DND-41 (cell line): Measurements from ENCODE around the gene TEX36.
"Not testable (repeated sequence)": the region's sequence is repeated elsewhere in the genome, so short reads cannot be mapped to it uniquely, and the experiment has no call there.

Experiments used
- ATAC-seq: fragments of 200-7000 bp; cut with Tn5 transposase; 3 replicates; pipeline ENCODE4 v1.9.1; 2021; ENCODE audit warnings: low read depth; ENCODE audit not compliant: insufficient read depth
- DNase-seq: peaks from one replicate; pipeline ENCODE4 v3.0.0-alpha.2; 2020
- H2AFZ ChIP-seq: 2 replicates; pipeline ENCODE4 v1.6.0; 2012; ENCODE audit warnings: low read depth, low read length
- H3K27ac ChIP-seq: 2 replicates; pipeline ENCODE4 v1.5.1; 2012; ENCODE audit warnings: low read length, inconsistent platforms
- H3K27me3 ChIP-seq: fragments of 200-600 bp; sonication (generic); 2 replicates; pipeline ENCODE4 v1.6.0; 2012; ENCODE audit warnings: low read length, mild to moderate bottlenecking, inconsistent platforms; ENCODE audit not compliant: insufficient read depth, poor library complexity
- H3K36me3 ChIP-seq: 2 replicates; pipeline ENCODE4 v1.5.1; 2012; ENCODE audit warnings: low read length, inconsistent platforms; ENCODE audit not compliant: insufficient read depth
- H3K4me1 ChIP-seq: 2 replicates; pipeline ENCODE4 v1.5.1; 2012; ENCODE audit warnings: mild to moderate bottlenecking, low read length; ENCODE audit not compliant: insufficient read depth
- H3K4me2 ChIP-seq: 2 replicates; pipeline ENCODE4 v1.6.0; 2012; ENCODE audit warnings: mild to moderate bottlenecking, moderate library complexity, low read length, inconsistent platforms; ENCODE audit not compliant: insufficient read depth
- H3K4me3 ChIP-seq, 2 experiments: fragments of 200-600 bp in 1 of 2; shearing (Covaris generic) in 1 of 2; 2 replicates each; pipeline ENCODE4 v1.5.1; 2012 to 2016; ENCODE audit warnings: inconsistent platforms in 2 of 2, low read length in 2 of 2, mild to moderate bottlenecking in 2 of 2, low read depth in 1 of 2, moderate library complexity in 1 of 2
- H3K79me2 ChIP-seq: 2 replicates; pipeline ENCODE4 v1.6.0; 2012; ENCODE audit warnings: low read length, inconsistent platforms; ENCODE audit not compliant: insufficient read depth
- H3K9ac ChIP-seq: 2 replicates; pipeline ENCODE4 v1.6.0; 2012; ENCODE audit warnings: low read depth, mild to moderate bottlenecking, inconsistent platforms, low read length, moderate library complexity
- H3K9me3 ChIP-seq: 2 replicates; pipeline ENCODE4 v1.5.1; 2012; ENCODE audit warnings: low read length, moderate library complexity, mild to moderate bottlenecking, inconsistent platforms; ENCODE audit not compliant: insufficient read depth, severe bottlenecking
- H4K20me1 ChIP-seq: 2 replicates; pipeline ENCODE4 v1.6.0; 2012; ENCODE audit warnings: low read length; ENCODE audit not compliant: insufficient read depth
- EZH2 ChIP-seq: IDR thresholded peaks from 3 replicates; pipeline ENCODE4 v1.6.1; 2012; ENCODE audit warnings: borderline replicate concordance, low read depth, mild to moderate bottlenecking, moderate library complexity, low read length, inconsistent platforms; ENCODE audit not compliant: severe bottlenecking
- TF ChIP-seq, protein P1 (sequence below): IDR thresholded peaks from 2 replicates; pipeline ENCODE4 v1.5.1; 2012; ENCODE audit warnings: borderline replicate concordance, low read length, moderate library complexity, mild to moderate bottlenecking; ENCODE audit not compliant: poor library complexity, severe bottlenecking; ENCODE audit errors: extremely low read depth

Gene TEX36

DNA sequence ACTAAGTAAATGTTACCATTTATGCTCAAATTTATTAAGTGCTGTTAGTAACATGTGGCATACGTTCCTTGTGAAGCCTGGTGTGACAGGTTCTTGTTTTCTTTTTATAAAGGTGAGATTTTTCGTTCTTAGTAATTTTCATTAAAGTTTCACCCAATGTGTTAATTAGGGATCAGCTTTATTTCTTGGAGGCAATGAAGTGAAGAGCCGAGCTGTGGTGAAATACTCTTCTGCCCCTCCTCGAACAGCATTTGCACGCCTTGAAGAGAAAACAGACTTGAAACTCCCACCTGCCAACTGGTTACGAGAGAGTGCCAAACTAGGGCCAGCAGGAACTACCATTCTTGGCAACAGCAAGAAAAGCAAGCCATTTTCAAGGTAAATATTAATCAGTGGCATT is 38.1 kb upstream of the TEX36 start:
- no peak for TF ChIP-seq EZH2
- TF ChIP-seq, protein P1, sequence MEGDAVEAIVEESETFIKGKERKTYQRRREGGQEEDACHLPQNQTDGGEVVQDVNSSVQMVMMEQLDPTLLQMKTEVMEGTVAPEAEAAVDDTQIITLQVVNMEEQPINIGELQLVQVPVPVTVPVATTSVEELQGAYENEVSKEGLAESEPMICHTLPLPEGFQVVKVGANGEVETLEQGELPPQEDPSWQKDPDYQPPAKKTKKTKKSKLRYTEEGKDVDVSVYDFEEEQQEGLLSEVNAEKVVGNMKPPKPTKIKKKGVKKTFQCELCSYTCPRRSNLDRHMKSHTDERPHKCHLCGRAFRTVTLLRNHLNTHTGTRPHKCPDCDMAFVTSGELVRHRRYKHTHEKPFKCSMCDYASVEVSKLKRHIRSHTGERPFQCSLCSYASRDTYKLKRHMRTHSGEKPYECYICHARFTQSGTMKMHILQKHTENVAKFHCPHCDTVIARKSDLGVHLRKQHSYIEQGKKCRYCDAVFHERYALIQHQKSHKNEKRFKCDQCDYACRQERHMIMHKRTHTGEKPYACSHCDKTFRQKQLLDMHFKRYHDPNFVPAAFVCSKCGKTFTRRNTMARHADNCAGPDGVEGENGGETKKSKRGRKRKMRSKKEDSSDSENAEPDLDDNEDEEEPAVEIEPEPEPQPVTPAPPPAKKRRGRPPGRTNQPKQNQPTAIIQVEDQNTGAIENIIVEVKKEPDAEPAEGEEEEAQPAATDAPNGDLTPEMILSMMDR: no peak
- H2AFZ ChIP-seq: no peak overlapping the region
- peaks cover 35% of the 10 kb centered on the region for H3K79me2 ChIP-seq
- H4K20me1 ChIP-seq: no peaks in the 10 kb centered on the region
- H3K4me2 ChIP-seq: peak overlapping the region; percentile 73
- H3K36me3 ChIP-seq: peaks cover 51% of the 10 kb centered on the region
- no peaks in the 10 kb centered on the region for H3K27me3 ChIP-seq
- no peak for ATAC-seq
- peak overlapping the region; percentile 89 for H3K9ac ChIP-seq
- H3K9me3 ChIP-seq: no peaks in the 10 kb centered on the region
- H3K4me1 ChIP-seq: peaks cover 37% of the 10 kb centered on the region
- H3K4me3 ChIP-seq: peak overlapping the region; percentile 14 to 65; a peak in 2 of 4 replicates
- H3K27ac ChIP-seq: no peak overlapping the region
- DNase-seq: no peak

DNA sequence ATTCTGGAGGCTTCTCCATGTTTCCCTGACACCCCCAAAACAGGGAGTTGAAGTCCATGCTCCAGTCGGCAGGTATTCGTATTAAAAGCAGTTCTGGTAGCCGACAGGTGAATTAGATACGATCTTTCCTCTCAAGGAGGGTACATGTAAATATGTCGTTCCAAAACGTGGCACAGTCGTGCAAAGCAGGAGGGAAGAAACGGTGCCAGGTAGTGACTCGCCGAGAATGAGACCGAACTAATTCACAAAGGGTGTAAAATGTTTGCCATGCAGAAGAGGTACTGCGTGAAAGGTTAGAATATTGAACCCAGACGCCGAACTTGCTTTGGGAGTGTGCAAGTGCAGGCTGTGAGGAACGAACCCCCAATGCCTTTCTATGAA is 37.0 kb upstream of the TEX36 start:
- H3K9ac ChIP-seq: peak overlapping the region; percentile 89
- peak overlapping the region; percentile 74 for H2AFZ ChIP-seq
- peaks cover 41% of the 10 kb centered on the region for H3K36me3 ChIP-seq
- H3K4me2 ChIP-seq: peak overlapping the region; percentile 73
- no peaks in the 10 kb centered on the region for H3K27me3 ChIP-seq
- no peaks in the 10 kb centered on the region for H4K20me1 ChIP-seq
- ATAC-seq (no peak), DNase-seq (no peak)
- H3K4me3 ChIP-seq: peak overlapping the region; percentile 65 to 70
- H3K27ac ChIP-seq: peak overlapping the region; percentile 81
- H3K9me3 ChIP-seq: no peaks in the 10 kb centered on the region
- peaks cover 37% of the 10 kb centered on the region for H3K4me1 ChIP-seq
- TF ChIP-seq, protein P1: no peak
- no peak for TF ChIP-seq EZH2
- peaks cover 35% of the 10 kb centered on the region for H3K79me2 ChIP-seq

DNA sequence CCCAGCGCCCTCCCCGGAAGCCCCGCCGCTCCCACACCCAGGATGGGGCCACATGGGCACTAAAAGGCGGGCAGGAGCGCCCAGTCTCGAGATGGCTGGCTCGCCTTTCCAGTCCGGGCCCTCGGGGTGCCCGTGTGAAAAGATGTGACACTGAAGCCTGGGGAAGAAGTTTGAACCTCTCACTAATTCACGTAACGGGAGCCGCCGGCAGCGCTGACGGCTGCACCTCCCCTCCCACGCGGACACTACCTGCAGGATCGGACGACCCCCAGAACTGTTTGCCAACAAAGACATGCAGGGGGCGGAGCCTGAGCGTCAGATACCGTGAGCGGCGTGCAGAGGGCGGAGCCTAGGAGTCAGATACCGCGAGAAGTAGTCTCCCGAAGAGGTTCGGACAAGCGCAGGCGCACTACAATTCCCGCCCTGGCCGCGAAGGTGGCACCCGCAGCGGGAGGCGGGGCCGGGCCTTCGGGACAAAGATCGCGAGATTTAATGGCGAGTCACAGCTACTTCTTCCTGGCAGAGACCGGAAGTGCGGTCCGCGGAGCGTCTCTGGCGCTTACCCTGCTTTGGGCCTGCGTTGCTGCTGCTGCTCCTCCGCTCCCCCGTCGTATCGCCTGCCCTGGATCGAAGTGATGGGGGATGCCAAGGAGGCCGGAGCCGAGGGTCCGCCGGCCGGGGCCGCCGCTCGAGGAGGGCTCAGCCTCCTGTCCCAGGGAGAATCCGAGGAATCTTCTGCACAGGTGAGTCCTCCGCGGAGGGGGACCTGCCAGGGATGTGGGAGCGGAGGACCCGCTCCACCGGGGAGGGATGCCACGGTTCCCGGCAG is 36.4 kb upstream of the TEX36 start, which contains the start of gene EDRF1:
Gene EDRF1, plus strand, starts transcription at position 537 of the 829 bp plus-strand sequence. Its CDS starts 99 bp downstream, at position 636.
- Histone ChIP-seq H3K36me3 (peaks cover 35% of the 10 kb centered on the region), H3K79me2 (peaks cover 35% of the 10 kb centered on the region), H3K27ac (peak within 1 kb of the TSS; percentile 85), H3K4me1 (peaks cover 37% of the 10 kb centered on the region), H3K9me3 (no peaks in the 10 kb centered on the region), H4K20me1 (no peaks in the 10 kb centered on the region), H3K9ac (peak within 1 kb of the TSS; percentile 89), H3K4me3 (peak within 1 kb of the TSS; percentile 65 to 70), H3K4me2 (peak within 1 kb of the TSS; percentile 73), H2AFZ (peak within 1 kb of the TSS; percentile 76), H3K27me3 (no peaks in the 10 kb centered on the region)
- peak; percentile 99 for DNase-seq
- TF ChIP-seq EZH2: no peak
- TF ChIP-seq, protein P1: no peak
- peak; percentile 93 for ATAC-seq

DNA sequence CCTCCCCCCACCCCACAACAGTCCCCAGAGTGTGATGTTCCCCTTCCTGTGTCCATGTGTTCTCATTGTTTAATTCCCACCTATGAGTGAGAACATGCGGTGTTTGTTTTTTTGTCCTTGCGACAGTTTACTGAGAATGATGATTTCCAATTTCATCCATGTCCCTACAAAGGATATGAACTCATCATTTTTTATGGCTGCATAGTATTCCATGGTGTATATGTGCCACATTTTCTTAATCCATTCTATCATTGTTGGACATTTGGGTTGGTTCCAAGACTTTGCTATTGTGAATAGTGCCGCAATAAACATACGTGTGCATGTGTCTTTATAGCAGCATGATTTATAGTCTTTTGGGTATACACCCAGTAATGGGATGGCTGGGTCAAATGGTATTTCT is 31.8 kb upstream of the TEX36 start:
- peaks cover 16% of the 10 kb centered on the region for H3K4me1 ChIP-seq
- H3K27me3 ChIP-seq, H3K79me2 ChIP-seq, H3K9ac ChIP-seq, DNase-seq, H2AFZ ChIP-seq, H3K36me3 ChIP-seq, H3K4me2 ChIP-seq, H3K9me3 ChIP-seq, H3K27ac ChIP-seq, H3K4me3 ChIP-seq, ATAC-seq, H4K20me1 ChIP-seq: not testable (repeated sequence)
